Activated CD4-positive, alpha-beta T cell treated with anti-CD3 and anti-CD28 coated beads, Interleukin-2, amount 10 ng/mL, durations not matched to agents 7 days and 5 days (primary cell): ENCODE measurements around the gene OPCML. TPM values are rescaled to one million over a fixed set of nuclear protein-coding genes. Genes with fewer than 3 reads are reported as not detected.

Source experiments
- CTCF ChIA-PET: fragments of 350-600 bp; sonication (Branson Sonifier 250); formaldehyde crosslinking; loops from one replicate; lab custom pipeline; 2021; ENCODE audit warnings: antibody characterized with exemption; lab: Charles Lee
- POLR2A ChIA-PET: fragments of 350-600 bp; sonication (Branson Sonifier 250); formaldehyde crosslinking; loops from one replicate; lab custom pipeline; 2021; ENCODE audit warnings: antibody characterized with exemption; lab: Charles Lee
- DNase-seq: peaks from one replicate; pipeline ENCODE4 v3.0.0-alpha.2; 2020
- H3K27ac Mint-ChIP-seq: one replicate; pipeline ENCODE4 v1.8.0; 2021; ENCODE audit warnings: mild to moderate bottlenecking, moderate library complexity, mixed read lengths
- H3K27me3 Mint-ChIP-seq: one replicate; pipeline ENCODE4 v1.8.0; 2021; ENCODE audit warnings: mixed read lengths
- H3K36me3 Mint-ChIP-seq: one replicate; pipeline ENCODE4 v1.8.0; 2021; ENCODE audit warnings: low read depth, mixed read lengths
- H3K4me1 Mint-ChIP-seq: one replicate; pipeline ENCODE4 v1.8.0; 2021; ENCODE audit warnings: mixed read lengths
- H3K4me3 Mint-ChIP-seq: one replicate; pipeline ENCODE4 v1.8.0; 2021; ENCODE audit warnings: mild to moderate bottlenecking, moderate library complexity, mixed read lengths
- H3K9me3 Mint-ChIP-seq: one replicate; pipeline ENCODE4 v1.8.0; 2021; ENCODE audit warnings: mixed read lengths
- total RNA-seq, 2 experiments: library from RNA; stranded (reverse); gene quantifications; one replicate each; pipeline ENCODE4 v1.2.3, GENCODE V29; 2021

Gene OPCML
- total RNA-seq, 2 experiments from 2014 or later: not detected

- peaks cover 5% of the 10 kb centered on the region for H3K9me3 Mint-ChIP-seq
- no peaks in the 10 kb centered on the region for H3K36me3 Mint-ChIP-seq
- POLR2A ChIA-PET: no interaction called here
- H3K4me3 Mint-ChIP-seq: no peak overlapping the region
- H3K4me1 Mint-ChIP-seq: no peaks in the 10 kb centered on the region
- no peak for DNase-seq
- H3K27me3 Mint-ChIP-seq: no peaks in the 10 kb centered on the region
- H3K27ac Mint-ChIP-seq: no peak overlapping the region
- CTCF ChIA-PET: no interaction called here
Measured at GRCh38 chr11:132439711-132440255, 1092.5 kb downstream of the OPCML start.

GRCh38 chr11:132438418-132438817, 1093.9 kb downstream of the OPCML start:
- Mint-ChIP-seq H3K4me1 (no peaks in the 10 kb centered on the region), H3K4me3 (no peak overlapping the region), H3K27me3 (no peaks in the 10 kb centered on the region), H3K36me3 (no peaks in the 10 kb centered on the region), H3K9me3 (peaks cover 5% of the 10 kb centered on the region), H3K27ac (no peak overlapping the region)
- no peak for DNase-seq
- ChIA-PET CTCF (no interaction called here), POLR2A (no interaction called here)

- DNase-seq: no peak
- POLR2A ChIA-PET: no interaction called here
- CTCF ChIA-PET: interaction anchor here (0.8 kb wide), 1 partner anchor 10 kb away, joined by 3 read pairs; no protein-coding TSS in a partner anchor
- no peaks in the 10 kb centered on the region for H3K36me3 Mint-ChIP-seq
- H3K4me1 Mint-ChIP-seq: no peaks in the 10 kb centered on the region
- no peak overlapping the region for H3K4me3 Mint-ChIP-seq
- no peaks in the 10 kb centered on the region for H3K27me3 Mint-ChIP-seq
- H3K27ac Mint-ChIP-seq: no peak overlapping the region
- no peaks in the 10 kb centered on the region for H3K9me3 Mint-ChIP-seq
Measured at GRCh38 chr11:132430429-132431062, 1101.8 kb downstream of the OPCML start.

GRCh38 chr11:132429685-132430084, 1102.6 kb downstream of the OPCML start:
- Mint-ChIP-seq H3K36me3 (no peaks in the 10 kb centered on the region), H3K9me3 (no peaks in the 10 kb centered on the region), H3K27ac (no peak overlapping the region), H3K4me3 (no peak overlapping the region), H3K27me3 (no peaks in the 10 kb centered on the region), H3K4me1 (no peaks in the 10 kb centered on the region)
- no peak for DNase-seq
- ChIA-PET POLR2A (no interaction called here), CTCF (interaction anchor here (0.8 kb wide), 1 partner anchor 9 kb away, joined by 3 read pairs; no protein-coding TSS in a partner anchor)

GRCh38 chr11:132427611-132428010, 1104.7 kb downstream of the OPCML start:
- CTCF ChIA-PET: no interaction called here
- Mint-ChIP-seq H3K36me3 (no peaks in the 10 kb centered on the region), H3K4me1 (no peaks in the 10 kb centered on the region), H3K27ac (no peak overlapping the region), H3K9me3 (no peaks in the 10 kb centered on the region), H3K4me3 (no peak overlapping the region), H3K27me3 (no peaks in the 10 kb centered on the region)
- no peak for DNase-seq
- POLR2A ChIA-PET: no interaction called here

GRCh38 chr11:132424433-132424832, 1107.9 kb downstream of the OPCML start:
- Mint-ChIP-seq H3K27ac (no peak overlapping the region), H3K36me3 (no peaks in the 10 kb centered on the region), H3K4me3 (no peak overlapping the region), H3K4me1 (no peaks in the 10 kb centered on the region), H3K9me3 (no peaks in the 10 kb centered on the region), H3K27me3 (no peaks in the 10 kb centered on the region)
- ChIA-PET POLR2A (no interaction called here), CTCF (no interaction called here)
- no peak for DNase-seq

GRCh38 chr11:132423266-132423665, 1109.0 kb downstream of the OPCML start:
- POLR2A ChIA-PET: no interaction called here
- H3K4me3 Mint-ChIP-seq: no peak overlapping the region
- H3K4me1 Mint-ChIP-seq: no peaks in the 10 kb centered on the region
- no peaks in the 10 kb centered on the region for H3K36me3 Mint-ChIP-seq
- H3K9me3 Mint-ChIP-seq: no peaks in the 10 kb centered on the region
- CTCF ChIA-PET: no interaction called here
- H3K27me3 Mint-ChIP-seq: no peaks in the 10 kb centered on the region
- no peak for DNase-seq
- H3K27ac Mint-ChIP-seq: no peak overlapping the region

- H3K27ac Mint-ChIP-seq: no peak overlapping the region
- no peak for DNase-seq
- H3K4me1 Mint-ChIP-seq: no peaks in the 10 kb centered on the region
- H3K27me3 Mint-ChIP-seq: no peaks in the 10 kb centered on the region
- no peak overlapping the region for H3K4me3 Mint-ChIP-seq
- POLR2A ChIA-PET: no interaction called here
- no peaks in the 10 kb centered on the region for H3K36me3 Mint-ChIP-seq
- CTCF ChIA-PET: no interaction called here
- H3K9me3 Mint-ChIP-seq: no peaks in the 10 kb centered on the region
Measured at GRCh38 chr11:132422722-132423121, 1109.6 kb downstream of the OPCML start.

GRCh38 chr11:132421555-132421954, 1110.7 kb downstream of the OPCML start:
- Mint-ChIP-seq H3K9me3 (no peaks in the 10 kb centered on the region), H3K4me1 (no peaks in the 10 kb centered on the region)

GRCh38 chr11:132414451-132414850, 1117.8 kb downstream of the OPCML start:
- no peaks in the 10 kb centered on the region for H3K27me3 Mint-ChIP-seq
- H3K36me3 Mint-ChIP-seq: no peaks in the 10 kb centered on the region
- ChIA-PET CTCF (interaction anchor here (0.5 kb wide), 1 partner anchor 780 kb away, joined by 3 read pairs; no protein-coding TSS in a partner anchor), POLR2A (no interaction called here)
- H3K27ac Mint-ChIP-seq: no peak overlapping the region
- H3K9me3 Mint-ChIP-seq: peaks cover 2% of the 10 kb centered on the region
- no peak overlapping the region for H3K4me3 Mint-ChIP-seq
- DNase-seq: no peak
- no peaks in the 10 kb centered on the region for H3K4me1 Mint-ChIP-seq

More at GRCh38 chr11:132421555-132421954, 1110.7 kb downstream of the OPCML start:
- ChIA-PET POLR2A (no interaction called here), CTCF (no interaction called here)
- no peak for DNase-seq
- H3K36me3 Mint-ChIP-seq: no peaks in the 10 kb centered on the region
- H3K27ac Mint-ChIP-seq: no peak overlapping the region
- H3K4me3 Mint-ChIP-seq: no peak overlapping the region
- H3K27me3 Mint-ChIP-seq: no peaks in the 10 kb centered on the region

- Mint-ChIP-seq H3K27me3 (no peaks in the 10 kb centered on the region), H3K4me1 (no peaks in the 10 kb centered on the region), H3K27ac (no peak overlapping the region), H3K36me3 (no peaks in the 10 kb centered on the region), H3K4me3 (no peak overlapping the region), H3K9me3 (no peaks in the 10 kb centered on the region)
- ChIA-PET CTCF (interaction anchor here (0.6 to 1.0 kb wide), 2 partner anchors 122 to 1757 kb away, joined by 4 to 5 read pairs; no protein-coding TSS in a partner anchor), POLR2A (no interaction called here)
- DNase-seq: no peak
Measured at GRCh38 chr11:132410383-132410782, 1121.9 kb downstream of the OPCML start.

- ChIA-PET POLR2A (no interaction called here), CTCF (interaction anchor here (0.6 to 1.0 kb wide), 2 partner anchors 123 to 1756 kb away, joined by 4 to 5 read pairs; no protein-coding TSS in a partner anchor)
- no peak overlapping the region for H3K27ac Mint-ChIP-seq
- no peaks in the 10 kb centered on the region for H3K4me1 Mint-ChIP-seq
- no peaks in the 10 kb centered on the region for H3K36me3 Mint-ChIP-seq
- DNase-seq: no peak
- no peaks in the 10 kb centered on the region for H3K9me3 Mint-ChIP-seq
- no peak overlapping the region for H3K4me3 Mint-ChIP-seq
- no peaks in the 10 kb centered on the region for H3K27me3 Mint-ChIP-seq
Measured at GRCh38 chr11:132409573-132410355, 1122.5 kb downstream of the OPCML start.

- no peak overlapping the region for H3K4me3 Mint-ChIP-seq
- no peaks in the 10 kb centered on the region for H3K9me3 Mint-ChIP-seq
- H3K4me1 Mint-ChIP-seq: no peaks in the 10 kb centered on the region
- CTCF ChIA-PET: no interaction called here
- no peak for DNase-seq
- no peak overlapping the region for H3K27ac Mint-ChIP-seq
- H3K36me3 Mint-ChIP-seq: no peaks in the 10 kb centered on the region
- POLR2A ChIA-PET: no interaction called here
- H3K27me3 Mint-ChIP-seq: no peaks in the 10 kb centered on the region
Measured at GRCh38 chr11:132408877-132409276, 1123.4 kb downstream of the OPCML start.
